ENCODE results near the gene PATJ. TPM values are rescaled to one million over a fixed set of nuclear protein-coding genes. Genes with fewer than 3 reads are reported as not detected.
"Not testable (repeated sequence)": the region's sequence is repeated elsewhere in the genome, so short reads cannot be mapped to it uniquely, and the experiment has no call there.

Gene PATJ
- total and polyA plus RNA-seq, 7 experiments from 2014 or later, result 13.4 to 64.5 (median 33.3) TPM

GRCh38 chr1:61711257-61711656, 31.0 kb upstream of the PATJ start:
- peak overlapping the region in 1 of 9 donors; percentile 52 for H3K27ac Mint-ChIP-seq
- POLR2A ChIA-PET; intact Hi-C loops (cut with micrococcal nuclease); H3K27me3 ChIP-seq (ENCODE audit: control insufficient read depth in 2 of 2, insufficient read depth in 2 of 2, low read length in 2 of 2); H3K4me3 ChIP-seq (ENCODE audit: low read length); ATAC-seq; H3K27ac ChIP-seq (ENCODE audit: low read depth, low read length); H3K27me3 Mint-ChIP-seq; H3K9me3 Mint-ChIP-seq; DNase-seq; H3K4me3 Mint-ChIP-seq; CTCF ChIA-PET; H3K9me3 ChIP-seq (ENCODE audit: control insufficient read depth in 2 of 3, low read length in 3 of 3); H3K4me1 ChIP-seq (ENCODE audit: control insufficient read depth in 2 of 2, insufficient read depth in 2 of 2, low read length in 2 of 2): not testable (repeated sequence)
- H3K36me3 Mint-ChIP-seq, result peaks cover 3 to 29% (median 9%) of the 10 kb centered on the region in 5 donors
- peaks cover 0 to 37% (median 4%) of the 10 kb centered on the region in 3 experiments for H3K36me3 ChIP-seq (ENCODE audit: control insufficient read depth in 2 of 3, insufficient read depth in 3 of 3, low read length in 3 of 3)
- H3K4me1 Mint-ChIP-seq, result peaks cover 7 to 26% (median 15%) of the 10 kb centered on the region in 7 donors

- no peak overlapping the region for H3K4me3 Mint-ChIP-seq
Observed at GRCh38 chr1:61711969-61712368, 30.3 kb upstream of the PATJ start.

GRCh38 chr1:61718996-61719663, 23.1 kb upstream of the PATJ start:
- CTCF ChIA-PET; H3K9me3 Mint-ChIP-seq; H3K27ac ChIP-seq (ENCODE audit: low read depth, low read length); H3K4me3 ChIP-seq (ENCODE audit: low read length); POLR2A ChIA-PET; H3K9me3 ChIP-seq (ENCODE audit: control insufficient read depth in 2 of 3, low read length in 3 of 3); H3K4me3 Mint-ChIP-seq; intact Hi-C loops (cut with micrococcal nuclease); DNase-seq; H3K27me3 Mint-ChIP-seq; H3K4me1 ChIP-seq (ENCODE audit: control insufficient read depth in 2 of 2, insufficient read depth in 2 of 2, low read length in 2 of 2); ATAC-seq; H3K27me3 ChIP-seq (ENCODE audit: control insufficient read depth in 2 of 2, insufficient read depth in 2 of 2, low read length in 2 of 2): not testable (repeated sequence)
- Mint-ChIP-seq H3K4me1 (peaks cover 24 to 54% (median 40%) of the 10 kb centered on the region in 7 donors), H3K36me3 (peaks cover 0 to 25% (median 14%) of the 10 kb centered on the region in 5 donors), H3K27ac (peak overlapping the region in 1 of 9 donors; percentile 12)
- H3K36me3 ChIP-seq (ENCODE audit: control insufficient read depth in 2 of 3, insufficient read depth in 3 of 3, low read length in 3 of 3), result peaks cover 0 to 30% (median 0%) of the 10 kb centered on the region in 3 experiments

More at GRCh38 chr1:61711969-61712368, 30.3 kb upstream of the PATJ start:
- intact Hi-C loops (cut with micrococcal nuclease), result no loop called here
- ATAC-seq (no peak), DNase-seq (no peak)
- no peaks in the 10 kb centered on the region for H3K27me3 Mint-ChIP-seq
- CTCF ChIA-PET, result no interaction called here
- H3K27ac ChIP-seq (ENCODE audit: low read depth, low read length), result no peak overlapping the region
- peaks cover 0 to 32% (median 4%) of the 10 kb centered on the region in 3 experiments for H3K36me3 ChIP-seq (ENCODE audit: control insufficient read depth in 2 of 3, insufficient read depth in 3 of 3, low read length in 3 of 3)
- H3K27me3 ChIP-seq (ENCODE audit: control insufficient read depth in 2 of 2, insufficient read depth in 2 of 2, low read length in 2 of 2), result no peaks in the 10 kb centered on the region
- no peaks in the 10 kb centered on the region for H3K9me3 ChIP-seq (ENCODE audit: control insufficient read depth in 2 of 3, low read length in 3 of 3)
- peaks cover 7 to 30% (median 16%) of the 10 kb centered on the region in 7 donors for H3K4me1 Mint-ChIP-seq
- POLR2A ChIA-PET, result no interaction called here
- H3K4me3 ChIP-seq (ENCODE audit: low read length), result no peak overlapping the region
- H3K4me1 ChIP-seq (ENCODE audit: control insufficient read depth in 2 of 2, insufficient read depth in 2 of 2, low read length in 2 of 2), result peaks cover 0 to 3% of the 10 kb centered on the region in 2 donors
- no peaks in the 10 kb centered on the region for H3K9me3 Mint-ChIP-seq
- peaks cover 3 to 29% (median 9%) of the 10 kb centered on the region in 5 donors for H3K36me3 Mint-ChIP-seq
- H3K27ac Mint-ChIP-seq, result peak overlapping the region in 2 of 9 donors; percentile 9 to 52

- intact Hi-C loops (cut with micrococcal nuclease), result loop anchor here (2.0 to 10.0 kb wide), 4 partner anchors 130 to 1060 kb away; partner anchors contain the start of genes USP1 (in 2 of the 2) and ATG4C (in 1 of the 2)
- Histone ChIP-seq H3K36me3 (ENCODE audit: control insufficient read depth in 2 of 3, insufficient read depth in 3 of 3, low read length in 3 of 3) (peaks cover 0 to 13% (median 0%) of the 10 kb centered on the region in 3 experiments), H3K4me3 (ENCODE audit: low read length) (peak overlapping the region; percentile 96), H3K9me3 (ENCODE audit: control insufficient read depth in 2 of 3, low read length in 3 of 3) (no peaks in the 10 kb centered on the region), H3K4me1 (ENCODE audit: control insufficient read depth in 2 of 2, insufficient read depth in 2 of 2, low read length in 2 of 2) (peaks cover 13 to 17% of the 10 kb centered on the region in 2 donors), H3K27ac (ENCODE audit: low read depth, low read length) (peak overlapping the region; percentile 92), H3K27me3 (ENCODE audit: control insufficient read depth in 2 of 2, insufficient read depth in 2 of 2, low read length in 2 of 2) (no peaks in the 10 kb centered on the region)
- H3K27me3 Mint-ChIP-seq, result no peaks in the 10 kb centered on the region
- CTCF ChIA-PET, result no interaction called here
- H3K36me3 Mint-ChIP-seq, result peaks cover 0 to 10% (median 4%) of the 10 kb centered on the region in 5 donors
- peaks cover 16 to 44% (median 40%) of the 10 kb centered on the region in 7 donors for H3K4me1 Mint-ChIP-seq
- no peaks in the 10 kb centered on the region for H3K9me3 Mint-ChIP-seq
- no peak for DNase-seq
- H3K4me3 Mint-ChIP-seq, result peak overlapping the region; percentile 86 to 99 (median 96)
- POLR2A ChIA-PET, result no interaction called here
- H3K27ac Mint-ChIP-seq, result peak overlapping the region; percentile 94 to 99 (median 97)
- ATAC-seq, result no peak
Observed at GRCh38 chr1:61724506-61724812, 17.8 kb upstream of the PATJ start.

- H3K4me3 ChIP-seq (ENCODE audit: low read length), result peak within 1 kb of the TSS; percentile 96
- H3K27ac ChIP-seq (ENCODE audit: low read depth, low read length), result peak within 1 kb of the TSS; percentile 92
- H3K36me3 Mint-ChIP-seq, result peaks cover 0 to 11% (median 4%) of the 10 kb centered on the region in 5 donors
- CTCF ChIA-PET, result interaction anchor here (0.8 kb wide), 1 partner anchor 213 kb away, joined by 4 read pairs; no protein-coding TSS in a partner anchor
- H3K27me3 Mint-ChIP-seq, result no peaks in the 10 kb centered on the region
- H3K4me3 Mint-ChIP-seq, result peak within 1 kb of the TSS; percentile 86 to 99 (median 96)
- no peaks in the 10 kb centered on the region for H3K27me3 ChIP-seq (ENCODE audit: control insufficient read depth in 2 of 2, insufficient read depth in 2 of 2, low read length in 2 of 2)
- DNase-seq (peak; percentile 72 to 89 (median 81)), ATAC-seq (peak; percentile 98)
- H3K4me1 ChIP-seq (ENCODE audit: control insufficient read depth in 2 of 2, insufficient read depth in 2 of 2, low read length in 2 of 2), result peaks cover 13 to 17% of the 10 kb centered on the region in 2 donors
- H3K9me3 Mint-ChIP-seq, result no peaks in the 10 kb centered on the region
- intact Hi-C loops (cut with micrococcal nuclease), result loop anchor here (1.0 to 10.0 kb wide), 11 partner anchors 17 to 1060 kb away; partner anchors contain the start of genes PATJ (in 2 of the 2), USP1 (in 2 of the 2) and ATG4C (in 1 of the 2)
- peaks cover 16 to 44% (median 39%) of the 10 kb centered on the region in 7 donors for H3K4me1 Mint-ChIP-seq
- POLR2A ChIA-PET, result interaction anchor here (0.6 to 1.1 kb wide), 4 partner anchors 9 to 78 kb away, joined by 3 to 8 read pairs (median 3); no protein-coding TSS in a partner anchor
- H3K36me3 ChIP-seq (ENCODE audit: control insufficient read depth in 2 of 3, insufficient read depth in 3 of 3, low read length in 3 of 3), result peaks cover 0 to 9% (median 0%) of the 10 kb centered on the region in 3 experiments
- H3K9me3 ChIP-seq (ENCODE audit: control insufficient read depth in 2 of 3, low read length in 3 of 3), result no peaks in the 10 kb centered on the region
- H3K27ac Mint-ChIP-seq, result peak within 1 kb of the TSS; percentile 94 to 99 (median 97)
Observed at GRCh38 chr1:61724813-61725694, 17.2 kb upstream of the PATJ start, which contains the start of gene TM2D1. TSS of gene TM2D1 (minus strand) at chr1:61725141. CDS start at chr1:61725120, 21 bp downstream.

GRCh38 chr1:61727544-61727943, 14.7 kb upstream of the PATJ start:
- Mint-ChIP-seq H3K9me3 (no peaks in the 10 kb centered on the region), H3K27me3 (no peaks in the 10 kb centered on the region), H3K36me3 (peaks cover 0 to 6% (median 3%) of the 10 kb centered on the region in 5 donors), H3K4me3 (peak overlapping the region in 3 of 10 donors; percentile 37 to 72 (median 49)), H3K4me1 (peaks cover 15 to 33% (median 32%) of the 10 kb centered on the region in 7 donors), H3K27ac (peak overlapping the region in 2 of 9 donors; percentile 65 to 75)
- peaks cover 13 to 17% of the 10 kb centered on the region in 2 donors for H3K4me1 ChIP-seq (ENCODE audit: control insufficient read depth in 2 of 2, insufficient read depth in 2 of 2, low read length in 2 of 2)
- POLR2A ChIA-PET, result interaction anchor here (0.7 to 2.0 kb wide), 2 partner anchors 28 to 650 kb away, joined by 3 to 5 read pairs; no protein-coding TSS in a partner anchor
- no peak overlapping the region for H3K27ac ChIP-seq (ENCODE audit: low read depth, low read length)
- H3K27me3 ChIP-seq (ENCODE audit: control insufficient read depth in 2 of 2, insufficient read depth in 2 of 2, low read length in 2 of 2), result no peaks in the 10 kb centered on the region
- no peak for DNase-seq
- intact Hi-C loops (cut with micrococcal nuclease), result loop anchor here (5.0 to 10.0 kb wide), 5 partner anchors 125 to 1057 kb away; partner anchors contain the start of genes ATG4C (in 1 of the 2) and USP1 (in 1 of the 2)
- no peak overlapping the region for H3K4me3 ChIP-seq (ENCODE audit: low read length)
- CTCF ChIA-PET, result interaction anchor here (0.8 kb wide), 1 partner anchor 17 kb away, joined by 3 read pairs; no protein-coding TSS in a partner anchor
- no peak for ATAC-seq
- H3K36me3 ChIP-seq (ENCODE audit: control insufficient read depth in 2 of 3, insufficient read depth in 3 of 3, low read length in 3 of 3), result peaks cover 0 to 5% (median 0%) of the 10 kb centered on the region in 3 experiments
- no peaks in the 10 kb centered on the region for H3K9me3 ChIP-seq (ENCODE audit: control insufficient read depth in 2 of 3, low read length in 3 of 3)

All from naive thymus-derived CD4-positive, alpha-beta T cell (primary cell).